ES-I3 (cell line): ENCODE data around the gene GBF1.

Experiments
- H3K36me3 ChIP-seq: 2 replicates; pipeline ENCODE4 v1.6.1; 2013; ENCODE audit warnings: mild to moderate bottlenecking, low read length, control low read depth, moderate library complexity; ENCODE audit not compliant: insufficient read depth
- H3K4me1 ChIP-seq: 2 replicates; pipeline ENCODE4 v1.6.1; 2013; ENCODE audit warnings: mild to moderate bottlenecking, control low read depth, low read length; ENCODE audit not compliant: insufficient read depth
- H3K9ac ChIP-seq: 2 replicates; pipeline ENCODE4 v1.6.1; 2013; ENCODE audit warnings: low read depth, mild to moderate bottlenecking, low read length, moderate library complexity
- H3K9me3 ChIP-seq: 2 replicates; pipeline ENCODE4 v1.6.1; 2013; ENCODE audit warnings: mild to moderate bottlenecking, low read length, moderate library complexity; ENCODE audit not compliant: control insufficient read depth, insufficient read depth

Gene GBF1

GRCh38 chr10:102382871-102383270 lies 137.5 kb downstream of the GBF1 start:
- H3K4me1 ChIP-seq = no peaks in the 10 kb centered on the region
- no peaks in the 10 kb centered on the region for H3K9me3 ChIP-seq
- peaks cover 5% of the 10 kb centered on the region; the same call in 1 of the 2 replicates for H3K36me3 ChIP-seq
- H3K9ac ChIP-seq = no peak overlapping the region

- Histone ChIP-seq H3K9me3 (no peaks in the 10 kb centered on the region), H3K36me3 (peaks cover 5% of the 10 kb centered on the region; the same call in 1 of the 2 replicates), H3K4me1 (no peaks in the 10 kb centered on the region), H3K9ac (no peak overlapping the region)
These were observed 138.7 kb downstream of the GBF1 start for GRCh38 chr10:102384053-102384452.

DNA sequence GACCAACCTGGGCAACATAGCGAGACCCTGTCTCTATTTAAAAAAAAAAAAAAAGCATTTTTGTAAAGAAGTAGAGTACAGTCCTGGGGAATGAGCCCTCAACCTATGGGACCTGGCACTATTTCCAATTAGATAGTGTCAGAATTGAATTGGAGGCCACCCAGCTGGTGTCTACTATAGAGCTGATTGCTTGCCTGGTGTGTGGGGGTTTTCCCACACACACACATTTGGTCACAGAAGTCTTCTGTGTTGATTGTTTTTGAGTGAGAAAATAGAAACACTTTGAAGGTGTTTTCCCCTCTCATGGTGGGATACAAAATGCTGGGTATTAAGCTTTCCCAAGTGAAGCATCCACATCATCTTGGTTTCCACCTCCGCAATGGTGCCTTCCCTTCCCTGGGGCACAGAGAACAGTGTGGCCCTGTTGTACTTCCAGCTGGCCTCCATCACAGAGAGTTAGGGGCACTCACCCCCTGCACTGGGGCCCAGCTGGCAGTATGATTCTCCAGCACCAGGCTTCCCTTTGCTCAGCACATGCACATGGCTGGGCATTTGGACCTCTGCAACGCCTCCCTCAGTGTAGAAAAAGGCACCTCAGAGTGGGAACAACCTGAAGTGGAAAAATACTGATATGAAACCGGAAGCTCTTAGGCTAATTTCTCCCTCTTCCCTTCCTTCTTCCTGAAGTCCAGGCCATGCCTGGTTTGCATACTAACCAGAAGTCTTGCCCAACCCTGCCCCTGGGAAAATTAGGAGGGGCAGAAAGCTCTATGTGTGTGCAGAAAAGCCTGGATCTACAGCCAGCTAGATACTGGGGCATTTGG lies 139.5 kb downstream of the GBF1 start:
- no peaks in the 10 kb centered on the region for H3K4me1 ChIP-seq
- H3K9me3 ChIP-seq = no peaks in the 10 kb centered on the region
- H3K9ac ChIP-seq = no peak overlapping the region
- peaks cover 3% of the 10 kb centered on the region; the same call in 1 of the 2 replicates for H3K36me3 ChIP-seq

- no peaks in the 10 kb centered on the region for H3K36me3 ChIP-seq
These were observed 144.6 kb downstream of the GBF1 start for GRCh38 chr10:102389894-102390293.

DNA sequence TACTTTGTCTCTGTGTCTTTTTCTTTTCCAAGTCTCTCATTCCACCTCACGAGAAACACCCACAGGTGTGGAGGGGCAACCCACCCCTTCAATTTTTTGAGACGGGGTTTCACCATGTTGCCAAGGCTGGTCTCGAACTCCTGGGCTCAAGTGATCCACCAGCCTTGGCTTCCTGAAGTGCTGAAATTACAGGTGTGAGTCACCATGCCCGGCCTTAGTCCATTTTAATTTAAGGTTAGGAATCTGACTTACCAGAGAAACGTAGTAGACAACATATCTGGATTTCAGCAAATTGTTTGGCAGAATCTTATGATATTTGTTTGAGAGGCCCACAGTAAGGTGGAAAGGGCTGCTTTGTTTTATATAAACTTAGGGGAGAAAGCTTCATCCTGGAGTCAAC lies 147.0 kb downstream of the GBF1 start:
- H3K9me3 ChIP-seq = no peaks in the 10 kb centered on the region
- H3K36me3 ChIP-seq = no peaks in the 10 kb centered on the region
- H3K4me1 ChIP-seq = peaks cover 18% of the 10 kb centered on the region
- H3K9ac ChIP-seq = no peak overlapping the region; the same call in 1 of the 2 replicates

More at GRCh38 chr10:102389894-102390293, 144.6 kb downstream of the GBF1 start:
- H3K9me3 ChIP-seq = no peaks in the 10 kb centered on the region
- peaks cover 18% of the 10 kb centered on the region for H3K4me1 ChIP-seq
- no peak overlapping the region for H3K9ac ChIP-seq

GRCh38 chr10:102393411-102394078 lies 148.2 kb downstream of the GBF1 start:
- Histone ChIP-seq H3K9me3 (no peaks in the 10 kb centered on the region), H3K9ac (peak overlapping the region; percentile 81), H3K4me1 (peaks cover 18% of the 10 kb centered on the region), H3K36me3 (no peaks in the 10 kb centered on the region)

DNA sequence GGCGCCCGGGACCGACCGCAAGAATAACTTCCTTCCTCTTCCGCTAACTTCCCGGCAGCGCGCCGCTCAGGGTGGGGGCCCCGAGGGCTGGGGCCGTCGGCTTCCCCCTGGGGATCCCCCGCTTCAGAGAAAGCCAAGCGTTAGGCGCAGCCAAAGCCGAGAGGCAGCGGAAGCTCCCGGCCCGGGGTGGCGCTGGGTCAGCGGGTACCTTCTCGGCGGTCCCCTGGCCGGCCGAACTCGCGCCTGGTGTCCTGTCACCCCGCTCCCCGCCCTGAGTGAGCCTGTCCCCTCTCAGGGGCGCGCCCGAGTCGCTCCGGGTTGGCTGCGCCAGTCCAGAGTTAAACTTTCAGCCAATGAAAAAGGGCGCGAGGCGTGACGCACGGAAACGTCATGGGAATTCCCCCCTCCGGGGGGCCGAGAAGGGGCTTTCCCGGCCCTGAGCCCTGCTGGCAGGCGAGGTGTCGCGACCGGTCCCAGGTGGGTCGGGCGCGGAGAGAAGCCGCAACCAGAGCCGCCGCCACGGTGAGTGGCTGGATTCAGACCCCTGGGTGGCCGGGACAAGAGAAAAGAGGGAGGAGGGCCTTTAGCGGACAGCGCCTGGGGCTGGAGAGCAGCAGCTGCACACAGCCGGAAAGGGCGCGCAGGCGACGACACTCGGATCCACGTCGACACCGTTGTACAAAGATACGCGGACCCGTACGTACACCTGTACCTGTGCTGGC lies 148.9 kb downstream of the GBF1 start:
- Histone ChIP-seq H3K36me3 (no peaks in the 10 kb centered on the region), H3K4me1 (peaks cover 18% of the 10 kb centered on the region), H3K9ac (peak overlapping the region; percentile 81; the same call in 1 of the 2 replicates), H3K9me3 (no peaks in the 10 kb centered on the region)

DNA sequence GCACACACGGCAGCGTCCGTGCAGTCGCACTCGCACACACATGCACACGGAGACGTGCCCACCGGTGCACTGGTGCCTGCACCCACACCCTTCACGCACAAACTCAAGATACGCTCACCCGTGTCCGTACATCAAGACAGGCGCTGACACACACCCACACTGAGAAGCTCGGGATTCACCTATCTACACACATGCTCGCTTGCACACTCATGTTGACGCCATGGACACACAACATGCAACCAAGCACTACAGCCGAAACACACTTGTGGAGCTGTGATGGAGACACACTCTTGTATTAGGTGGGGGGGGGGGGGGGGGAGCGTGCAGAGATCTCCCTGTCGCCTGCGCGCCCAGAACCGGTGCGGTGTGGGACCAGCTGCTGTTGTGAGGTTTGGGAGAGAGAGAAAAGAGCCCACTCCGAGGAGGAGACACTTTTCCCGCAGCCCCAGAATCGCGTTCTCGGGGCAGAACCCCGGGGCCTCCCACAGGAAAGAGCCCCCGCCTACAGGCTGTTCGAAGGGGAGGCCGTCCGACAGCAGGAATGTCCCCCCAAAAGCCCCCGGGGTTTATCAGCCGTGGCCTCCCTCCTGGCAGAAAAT lies 149.6 kb downstream of the GBF1 start:
- peaks cover 21% of the 10 kb centered on the region for H3K4me1 ChIP-seq
- H3K9me3 ChIP-seq = no peaks in the 10 kb centered on the region
- H3K36me3 ChIP-seq = no peaks in the 10 kb centered on the region
- H3K9ac ChIP-seq = peak overlapping the region; percentile 81

- peak within 1 kb of the TSS; percentile 81 for H3K9ac ChIP-seq
- peaks cover 18% of the 10 kb centered on the region for H3K4me1 ChIP-seq
- H3K36me3 ChIP-seq = no peaks in the 10 kb centered on the region
- no peaks in the 10 kb centered on the region for H3K9me3 ChIP-seq
These were observed 150.3 kb downstream of the GBF1 start, which contains the start of gene NFKB2 for GRCh38 chr10:102395400-102396316. NFKB2 (plus strand) TSS chr10:102395705; CDS start chr10:102395960, 255 bp downstream.

DNA sequence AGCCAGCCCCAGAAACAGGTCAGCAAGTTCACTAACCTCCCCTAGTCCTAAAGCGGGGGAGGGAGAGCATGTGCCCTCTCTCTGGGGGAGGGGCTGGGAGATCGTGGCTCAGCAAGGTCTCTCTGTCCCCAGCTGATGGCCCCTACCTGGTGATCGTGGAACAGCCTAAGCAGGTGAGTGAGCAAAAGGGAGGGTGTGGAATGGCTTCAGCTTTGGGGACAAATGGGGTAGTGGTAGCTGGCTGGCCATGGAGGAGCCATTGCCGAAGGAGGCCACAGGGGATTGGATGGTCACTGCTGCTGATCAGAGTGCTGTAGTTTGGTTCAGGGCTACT lies 151.0 kb downstream of the GBF1 start:
- peak overlapping the region; percentile 66; the same call in 1 of the 2 replicates for H3K9ac ChIP-seq
- H3K36me3 ChIP-seq = no peaks in the 10 kb centered on the region
- peaks cover 12% of the 10 kb centered on the region for H3K4me1 ChIP-seq
- no peaks in the 10 kb centered on the region for H3K9me3 ChIP-seq

DNA sequence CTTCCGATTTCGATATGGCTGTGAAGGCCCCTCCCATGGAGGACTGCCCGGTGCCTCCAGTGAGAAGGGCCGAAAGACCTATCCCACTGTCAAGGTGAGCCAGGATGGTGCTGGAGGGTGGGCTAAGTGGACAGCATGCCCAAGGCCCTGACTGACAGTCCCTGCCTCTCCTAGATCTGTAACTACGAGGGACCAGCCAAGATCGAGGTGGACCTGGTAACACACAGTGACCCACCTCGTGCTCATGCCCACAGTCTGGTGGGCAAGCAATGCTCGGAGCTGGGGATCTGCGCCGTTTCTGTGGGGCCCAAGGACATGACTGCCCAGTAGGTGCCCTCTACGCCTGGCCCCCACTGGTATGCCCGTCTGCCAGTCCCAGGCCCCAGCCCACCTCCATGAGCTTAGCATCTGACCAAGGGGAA lies 151.4 kb downstream of the GBF1 start:
- Histone ChIP-seq H3K9ac (no peak overlapping the region), H3K4me1 (peaks cover 16% of the 10 kb centered on the region), H3K36me3 (no peaks in the 10 kb centered on the region), H3K9me3 (no peaks in the 10 kb centered on the region)

DNA sequence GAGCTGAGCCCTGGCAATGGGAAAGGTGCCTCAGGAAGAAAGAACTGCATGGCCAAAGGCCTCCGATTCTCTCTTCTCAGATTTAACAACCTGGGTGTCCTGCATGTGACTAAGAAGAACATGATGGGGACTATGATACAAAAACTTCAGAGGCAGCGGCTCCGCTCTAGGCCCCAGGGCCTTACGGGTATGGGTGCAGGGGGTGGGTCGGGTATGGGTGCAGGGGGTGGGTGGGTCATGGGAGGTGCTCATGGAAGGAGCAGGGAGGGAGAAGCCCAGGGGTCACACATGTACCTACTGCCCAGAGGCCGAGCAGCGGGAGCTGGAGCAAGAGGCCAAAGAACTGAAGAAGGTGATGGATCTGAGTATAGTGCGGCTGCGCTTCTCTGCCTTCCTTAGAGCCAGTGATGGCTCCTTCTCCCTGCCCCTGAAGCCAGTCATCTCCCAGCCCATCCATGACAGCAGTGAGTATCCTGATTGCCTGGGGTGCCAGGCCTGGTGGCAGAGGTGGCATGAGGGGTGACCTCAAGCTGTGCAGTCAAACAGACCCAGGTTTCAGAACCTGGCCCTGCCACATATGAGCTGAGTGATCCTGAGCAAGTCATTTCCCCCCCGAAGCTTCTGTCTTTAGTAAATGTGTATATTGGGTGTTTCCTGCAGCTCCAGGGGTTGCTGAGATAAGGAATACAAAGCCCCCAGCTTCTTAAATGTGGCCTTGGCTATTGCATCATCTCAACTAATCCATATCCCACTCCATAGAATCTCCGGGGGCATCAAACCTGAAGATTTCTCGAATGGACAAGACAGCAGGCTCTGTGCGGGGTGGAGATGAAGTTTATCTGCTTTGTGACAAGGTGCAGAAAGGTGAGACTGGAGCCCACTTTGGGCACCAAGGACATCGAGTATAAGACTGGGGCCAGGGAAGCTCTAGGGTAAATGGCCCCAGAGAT lies 152.2 kb downstream of the GBF1 start:
- no peak overlapping the region for H3K9ac ChIP-seq
- H3K9me3 ChIP-seq = no peaks in the 10 kb centered on the region
- peaks cover 16% of the 10 kb centered on the region for H3K4me1 ChIP-seq
- H3K36me3 ChIP-seq = no peaks in the 10 kb centered on the region
